HG02981 (cell line): Measurements from ENCODE around the gene CFAP97.
"Not testable (repeated sequence)": the region's sequence is repeated elsewhere in the genome, so short reads cannot be mapped to it uniquely, and the experiment has no call there.

Source experiments
- ATAC-seq: cut with Tn5 transposase; IDR thresholded peaks from one replicate; pipeline ENCODE4 v1.9.1; 2021; ENCODE audit warnings: mild to moderate bottlenecking, moderate library complexity; ENCODE audit not compliant: unreplicated experiment

Gene CFAP97

GRCh38 chr4:185203486-185204237 lies at the start of gene CFAP97:
CFAP97 (minus strand) TSS chr4:185204000; CDS start chr4:185191196, 12,804 bp downstream.
- peak; percentile 77 for ATAC-seq

DNA sequence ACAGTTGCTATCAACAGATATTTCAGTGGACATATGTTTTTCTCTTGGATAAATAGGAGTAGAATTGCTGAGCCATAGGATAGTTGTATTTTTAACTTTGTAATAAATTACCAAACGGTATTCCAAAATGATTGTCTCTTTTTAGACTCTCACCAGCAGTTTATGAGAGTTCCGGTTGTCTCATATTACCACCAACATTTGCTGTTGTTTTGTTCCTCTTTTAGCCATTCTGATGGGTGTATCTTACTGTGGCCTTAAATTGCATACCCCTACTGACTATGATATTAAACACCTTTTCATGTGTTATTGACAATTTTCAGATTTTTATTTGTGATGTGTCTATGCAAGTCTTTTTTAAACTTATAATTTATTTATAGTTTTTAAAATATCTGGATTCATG lies 45.3 kb upstream of the CFAP97 start:
- ATAC-seq: no peak

DNA sequence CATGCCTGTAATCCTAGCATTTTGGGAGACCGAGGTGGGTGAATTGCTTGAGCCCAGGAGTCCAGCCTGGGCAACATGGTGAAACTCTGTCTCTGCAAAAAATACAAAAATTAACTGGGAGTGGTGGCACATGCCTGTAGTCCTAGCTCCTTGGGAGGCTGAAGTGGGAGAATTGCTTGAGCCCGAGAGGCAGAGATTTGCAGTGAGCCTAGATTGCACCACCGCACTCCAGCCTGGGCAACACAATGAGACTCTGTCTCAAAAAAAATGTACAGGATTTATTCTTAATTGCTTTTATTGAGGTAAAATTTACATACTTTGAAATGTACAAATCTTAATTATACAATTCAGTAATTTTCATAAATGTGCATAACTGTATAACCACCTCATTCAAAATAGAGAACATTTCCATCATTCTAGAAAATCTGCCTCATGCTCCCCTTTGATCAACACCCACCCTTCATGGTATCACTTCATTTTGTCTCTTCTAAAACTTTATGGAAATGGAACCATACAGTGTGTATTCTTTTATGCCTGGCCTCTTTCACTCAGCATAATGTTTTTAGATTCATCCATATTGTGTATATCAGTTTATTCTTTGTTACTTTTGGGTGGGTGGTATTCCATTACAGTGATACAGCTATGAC lies 44.7 kb upstream of the CFAP97 start:
- ATAC-seq: no peak

DNA sequence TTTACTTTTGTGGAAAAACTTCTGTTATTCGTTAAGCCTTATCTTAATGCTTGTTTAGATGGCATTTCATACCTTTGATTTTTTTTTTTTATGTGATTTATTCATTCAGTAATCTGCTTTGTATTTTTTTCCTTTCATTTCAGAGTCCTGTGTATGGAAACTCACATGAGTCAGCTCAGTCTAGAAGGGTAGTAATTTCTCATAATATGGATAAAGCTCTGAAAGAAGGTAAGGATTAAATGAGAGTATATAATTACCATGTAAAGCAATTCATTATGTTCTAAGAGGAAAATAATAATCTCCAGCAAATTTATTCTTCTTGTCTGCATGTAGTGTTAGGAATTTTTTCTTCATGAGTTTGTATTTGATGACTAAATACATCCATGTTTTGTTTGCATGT lies 43.4 kb upstream of the CFAP97 start:
- no peak for ATAC-seq

DNA sequence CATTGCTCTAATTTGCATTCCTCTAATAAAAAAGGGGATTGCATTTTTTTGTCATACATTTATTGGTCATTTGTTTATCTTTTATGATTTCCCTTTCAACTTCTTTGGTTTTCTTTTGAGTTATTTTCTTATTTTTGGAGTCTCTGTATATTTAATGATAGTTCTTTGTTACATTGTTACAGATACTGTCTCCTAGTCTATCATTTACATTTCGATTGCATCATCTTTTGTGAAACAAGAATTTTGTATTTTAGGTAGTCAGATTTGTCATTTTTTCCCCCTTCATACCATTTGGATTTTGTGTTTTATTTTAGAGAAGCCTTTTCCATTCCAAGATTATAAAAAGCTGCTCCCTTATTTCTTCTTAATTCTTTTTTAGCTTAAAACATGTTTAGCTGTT lies 42.7 kb upstream of the CFAP97 start:
- no peak for ATAC-seq

GRCh38 chr4:185244763-185245162 lies 41.0 kb upstream of the CFAP97 start:
- ATAC-seq: no peak

DNA sequence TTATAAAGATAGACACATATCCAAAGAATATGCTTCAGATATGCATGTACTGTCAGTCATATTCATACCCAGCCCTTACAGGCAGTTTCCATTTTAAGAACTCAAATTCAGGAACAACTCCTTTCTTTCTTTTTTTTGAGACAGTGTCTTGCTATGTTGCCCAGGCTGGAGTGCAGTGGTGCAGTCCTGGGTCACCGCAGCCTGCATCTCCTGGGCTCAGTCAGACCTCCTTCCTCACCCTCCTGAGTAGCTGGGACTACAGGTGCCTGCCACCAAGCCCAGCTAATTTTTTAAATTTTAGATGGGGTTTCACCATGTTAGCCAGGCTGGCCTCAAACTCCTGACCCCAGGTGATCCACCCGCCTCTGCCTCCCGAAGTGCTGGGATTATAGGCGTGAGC lies 40.1 kb upstream of the CFAP97 start:
- ATAC-seq: no peak

- ATAC-seq: no peak
These were observed 39.1 kb upstream of the CFAP97 start for GRCh38 chr4:185242749-185243533.

DNA sequence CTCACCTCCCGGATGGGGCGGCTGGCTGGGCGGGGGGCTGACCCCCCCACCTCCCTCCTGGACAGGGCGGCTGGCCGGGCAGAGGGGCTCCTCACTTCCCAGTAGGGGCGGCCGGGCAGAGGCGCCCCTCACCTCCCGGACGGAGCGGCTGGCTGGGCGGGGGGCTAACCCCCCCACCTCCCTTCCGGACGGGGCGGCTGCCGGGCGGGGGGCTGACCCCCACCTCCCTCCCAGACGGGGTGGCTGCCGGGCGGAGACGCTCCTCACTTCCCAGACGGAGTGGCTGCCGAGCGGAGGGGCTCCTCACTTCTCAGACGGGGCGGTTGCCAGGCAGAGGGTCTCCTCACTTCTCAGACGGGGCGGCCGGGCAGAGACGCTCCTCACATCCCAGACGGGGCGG lies 36.7 kb upstream of the CFAP97 start:
- ATAC-seq: not testable (repeated sequence)

GRCh38 chr4:185238750-185239149 lies 35.0 kb upstream of the CFAP97 start:
- no peak for ATAC-seq

GRCh38 chr4:185238215-185238681 lies 34.4 kb upstream of the CFAP97 start:
- ATAC-seq: no peak

- no peak for ATAC-seq
These were observed 33.4 kb upstream of the CFAP97 start for GRCh38 chr4:185237175-185237574.

DNA sequence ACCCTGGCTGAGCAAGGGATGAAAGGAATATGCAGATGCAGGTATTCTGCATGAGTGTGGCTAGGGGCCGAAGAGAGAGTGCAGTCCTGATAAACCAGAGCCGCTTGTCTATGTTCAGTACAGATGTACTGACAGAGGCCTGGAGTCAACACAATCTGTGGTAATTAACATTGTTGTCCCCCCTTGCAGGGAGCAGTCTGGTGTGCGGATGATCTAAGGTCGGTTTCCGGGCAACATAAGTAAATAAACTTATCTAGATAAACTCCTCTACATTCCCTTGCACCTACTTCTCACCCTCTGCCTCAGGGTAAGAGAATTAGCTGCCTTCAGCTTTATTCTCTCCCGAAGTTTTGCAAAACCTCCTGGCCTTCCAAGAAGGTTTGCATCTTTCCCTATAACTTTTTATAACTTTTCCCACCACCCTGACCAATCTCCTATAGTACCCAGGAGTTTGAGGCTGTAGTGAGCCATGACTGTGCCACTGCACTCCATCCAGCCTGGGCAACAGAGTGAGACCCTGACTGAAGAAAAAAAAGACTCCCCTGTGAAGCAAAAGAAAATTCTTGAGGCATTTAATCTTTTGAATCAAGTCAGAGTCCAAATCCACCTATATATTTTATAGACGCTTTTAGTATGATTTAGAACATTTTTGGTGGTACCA lies 32.2 kb upstream of the CFAP97 start:
- ATAC-seq: no peak

- ATAC-seq: no peak
These were observed 31.5 kb upstream of the CFAP97 start for GRCh38 chr4:185235119-185235842.

- no peak for ATAC-seq
These were observed 28.6 kb upstream of the CFAP97 start for GRCh38 chr4:185232370-185232769.

DNA sequence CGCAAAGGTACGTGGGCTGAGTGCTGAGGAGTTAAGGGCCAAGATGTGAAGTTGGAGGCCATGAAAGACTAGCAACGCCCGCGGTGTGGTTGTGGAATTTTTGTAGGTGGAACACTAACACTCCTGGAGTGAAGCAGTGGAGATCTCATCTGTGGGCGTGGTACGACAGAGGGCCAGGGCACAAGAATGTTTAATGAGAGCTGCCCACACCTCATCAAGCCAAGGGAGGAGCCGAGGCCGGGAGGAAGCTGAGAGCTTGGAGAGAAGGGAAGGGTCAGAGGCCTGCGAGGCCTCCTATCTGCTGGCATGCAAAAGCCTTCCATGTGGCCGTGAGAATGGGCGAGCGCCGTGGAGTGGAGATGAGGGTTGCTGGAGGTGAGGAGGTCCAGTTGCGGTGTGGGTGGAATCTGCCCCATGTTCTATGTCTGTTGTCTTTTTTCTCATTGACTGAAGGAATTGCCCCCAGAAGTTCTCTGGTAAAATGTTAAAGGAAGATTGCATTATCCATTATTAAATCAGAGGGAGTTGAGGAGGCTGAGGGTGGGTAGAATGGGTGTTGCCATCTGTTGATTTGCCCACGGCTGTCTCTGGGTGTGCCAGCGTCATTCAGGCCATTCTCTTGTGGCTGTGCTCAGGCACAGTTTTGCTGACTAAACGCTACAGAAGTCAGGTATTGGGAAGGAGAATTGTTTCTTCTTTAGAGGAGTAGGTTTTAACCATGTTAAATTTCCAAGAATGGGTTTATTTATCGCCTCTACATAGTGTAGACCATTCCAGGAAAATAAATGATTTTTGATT lies 25.4 kb upstream of the CFAP97 start:
- no peak for ATAC-seq

DNA sequence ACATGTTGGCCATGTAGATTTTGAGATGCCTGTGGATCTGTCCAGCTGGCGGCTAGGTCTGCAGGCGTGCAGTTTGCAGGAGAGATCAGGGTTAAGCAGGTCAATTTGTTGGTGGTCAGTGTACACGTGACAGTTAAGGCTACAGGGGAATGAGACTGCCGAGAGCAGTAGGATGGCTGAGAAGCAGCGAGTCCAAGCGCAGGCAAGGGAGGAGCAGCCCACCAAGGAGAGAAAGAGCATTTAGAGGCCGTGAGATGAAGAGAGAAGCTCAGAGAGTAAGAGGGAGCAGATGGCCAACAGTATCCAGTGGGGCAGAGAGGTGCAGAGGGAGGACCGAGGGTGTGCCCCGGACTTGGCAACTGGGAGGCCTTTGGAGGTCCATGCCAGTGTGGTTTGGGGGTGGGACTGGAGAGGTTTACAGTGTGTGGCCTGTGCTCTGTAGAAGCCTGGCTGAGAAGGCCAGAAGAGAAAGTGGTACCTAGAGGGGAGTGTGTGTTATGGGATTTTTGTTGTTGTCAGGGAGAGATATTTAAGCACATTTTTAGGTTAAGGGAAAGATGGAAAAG lies 24.0 kb upstream of the CFAP97 start:
- no peak for ATAC-seq

GRCh38 chr4:185227131-185227551 lies 23.3 kb upstream of the CFAP97 start:
- no peak for ATAC-seq

GRCh38 chr4:185225940-185226339 lies 22.1 kb upstream of the CFAP97 start:
- ATAC-seq: no peak
